ENCODE data around the gene AURKAIP1. TPM values are rescaled to one million over a fixed set of nuclear protein-coding genes. Genes with fewer than 3 reads are reported as not detected.

AURKAIP1 gene
- total and polyA plus RNA-seq, 8 donors = 36.9 to 127 (median 56.6) TPM

DNA sequence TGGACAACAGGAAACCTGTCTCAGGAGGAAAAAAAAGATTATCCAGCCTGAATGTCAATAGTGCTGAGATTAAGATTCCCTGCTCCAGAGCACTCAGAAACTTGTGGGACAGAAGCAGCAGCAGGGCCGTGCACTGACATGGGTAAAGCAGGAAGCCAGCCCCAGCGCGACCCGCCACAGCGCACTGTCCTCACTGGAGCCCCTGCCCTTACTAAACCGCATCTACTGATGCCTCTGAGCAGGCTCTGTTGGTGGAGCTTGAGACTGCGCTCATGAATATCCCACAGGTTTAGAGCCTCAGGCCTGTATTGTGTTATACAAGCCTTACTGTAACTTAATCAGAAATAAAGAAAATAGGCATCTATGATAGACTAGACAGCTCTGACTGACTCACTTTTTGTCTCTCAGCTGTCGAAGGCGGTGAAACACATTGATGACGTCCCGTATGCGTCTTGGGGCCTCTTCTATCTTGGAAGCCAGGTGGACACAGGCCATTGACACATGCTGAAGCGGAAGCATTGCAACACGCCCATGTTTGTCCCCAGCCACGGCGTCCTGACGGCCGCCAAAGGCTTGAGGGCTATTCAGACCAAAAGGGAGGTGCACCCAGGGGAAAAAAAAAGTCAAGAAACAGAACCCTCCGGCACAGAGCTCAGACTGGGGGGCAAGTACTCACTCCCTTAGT lies 23.0 kb upstream of the AURKAIP1 start:
- TF ChIP-seq, protein P1, sequence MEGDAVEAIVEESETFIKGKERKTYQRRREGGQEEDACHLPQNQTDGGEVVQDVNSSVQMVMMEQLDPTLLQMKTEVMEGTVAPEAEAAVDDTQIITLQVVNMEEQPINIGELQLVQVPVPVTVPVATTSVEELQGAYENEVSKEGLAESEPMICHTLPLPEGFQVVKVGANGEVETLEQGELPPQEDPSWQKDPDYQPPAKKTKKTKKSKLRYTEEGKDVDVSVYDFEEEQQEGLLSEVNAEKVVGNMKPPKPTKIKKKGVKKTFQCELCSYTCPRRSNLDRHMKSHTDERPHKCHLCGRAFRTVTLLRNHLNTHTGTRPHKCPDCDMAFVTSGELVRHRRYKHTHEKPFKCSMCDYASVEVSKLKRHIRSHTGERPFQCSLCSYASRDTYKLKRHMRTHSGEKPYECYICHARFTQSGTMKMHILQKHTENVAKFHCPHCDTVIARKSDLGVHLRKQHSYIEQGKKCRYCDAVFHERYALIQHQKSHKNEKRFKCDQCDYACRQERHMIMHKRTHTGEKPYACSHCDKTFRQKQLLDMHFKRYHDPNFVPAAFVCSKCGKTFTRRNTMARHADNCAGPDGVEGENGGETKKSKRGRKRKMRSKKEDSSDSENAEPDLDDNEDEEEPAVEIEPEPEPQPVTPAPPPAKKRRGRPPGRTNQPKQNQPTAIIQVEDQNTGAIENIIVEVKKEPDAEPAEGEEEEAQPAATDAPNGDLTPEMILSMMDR (IDR thresholded peaks at IDR 0.05) = no peak
- H3K36me3 ChIP-seq = peaks cover 7 to 77% of the 10 kb centered on the region in 2 donors
- intact Hi-C loops (cut with DNase I) = no loop called here

DNA sequence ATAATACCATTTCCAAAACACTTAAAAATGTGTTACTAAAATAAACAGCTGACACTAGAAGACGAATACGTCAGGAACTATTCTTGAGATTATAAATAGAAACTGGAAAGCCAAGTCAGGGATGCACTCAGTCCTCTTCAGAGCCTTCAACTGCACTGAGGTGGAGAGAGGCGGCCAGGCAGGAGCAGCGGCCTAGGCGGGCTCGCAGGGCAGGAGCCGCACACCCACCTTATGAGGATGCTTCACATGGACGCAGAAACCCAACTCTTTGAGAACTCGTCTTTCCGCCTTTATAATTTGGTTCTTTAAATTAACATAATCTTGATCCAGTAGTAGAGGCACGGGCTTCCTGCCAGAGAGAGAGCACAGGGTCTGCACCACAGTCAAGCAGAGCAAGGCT lies 20.2 kb upstream of the AURKAIP1 start:
- no peak for ATAC-seq
- intact Hi-C loops (cut with DNase I) = no loop called here
- Histone ChIP-seq H3K4me1 (peaks cover 14 to 45% of the 10 kb centered on the region in 2 donors), H3K27ac (no peak overlapping the region), H3K36me3 (peaks cover 9 to 80% of the 10 kb centered on the region in 2 donors), H3K27me3 (no peaks in the 10 kb centered on the region), H3K9me3 (no peaks in the 10 kb centered on the region), H3K4me3 (no peak overlapping the region)
- TF ChIP-seq, protein P1 (IDR thresholded peaks at IDR 0.05) = no peak
- peak in 1 of 4 donors; percentile 35 for DNase-seq

More for the DNA sequence above, 23.0 kb upstream of the AURKAIP1 start:
- Histone ChIP-seq H3K4me1 (peaks cover 16 to 49% of the 10 kb centered on the region in 2 donors), H3K27ac (peak overlapping the region in 1 of 2 donors; percentile 91), H3K9me3 (no peaks in the 10 kb centered on the region), H3K4me3 (peak overlapping the region; percentile 91 to 96), H3K27me3 (no peaks in the 10 kb centered on the region)
- ATAC-seq = no peak
- DNase-seq = peak in 1 of 4 donors; percentile 66

DNA sequence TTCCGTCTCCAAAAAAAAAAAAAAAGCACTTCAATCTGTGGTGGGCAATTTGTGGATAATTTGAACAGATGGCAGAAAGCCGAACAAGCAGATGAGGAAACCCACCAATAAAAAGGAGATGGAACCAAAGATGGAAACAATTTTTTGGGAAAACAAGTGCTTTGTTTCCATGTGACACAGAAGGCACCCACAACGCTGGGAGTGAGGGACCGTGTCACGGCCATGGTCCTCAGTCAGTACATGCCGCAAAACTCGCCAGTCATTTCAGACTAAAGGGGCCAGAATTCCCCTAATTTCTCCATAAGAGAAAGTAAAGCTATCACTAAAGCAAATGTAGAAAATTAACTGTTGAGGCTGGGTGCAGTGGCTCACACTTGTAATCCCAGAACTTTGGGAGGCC lies 19.1 kb upstream of the AURKAIP1 start:
- intact Hi-C loops (cut with DNase I) = no loop called here
- no peaks in the 10 kb centered on the region for H3K9me3 ChIP-seq
- ATAC-seq = no peak
- TF ChIP-seq, protein P1 (IDR thresholded peaks at IDR 0.05) = no peak
- DNase-seq = peak in 1 of 4 donors; percentile 12
- H3K27ac ChIP-seq = no peak overlapping the region
- H3K36me3 ChIP-seq = peaks cover 9 to 91% of the 10 kb centered on the region in 2 donors
- H3K4me3 ChIP-seq = no peak overlapping the region
- no peaks in the 10 kb centered on the region for H3K27me3 ChIP-seq
- peaks cover 10 to 46% of the 10 kb centered on the region in 2 donors for H3K4me1 ChIP-seq

DNA sequence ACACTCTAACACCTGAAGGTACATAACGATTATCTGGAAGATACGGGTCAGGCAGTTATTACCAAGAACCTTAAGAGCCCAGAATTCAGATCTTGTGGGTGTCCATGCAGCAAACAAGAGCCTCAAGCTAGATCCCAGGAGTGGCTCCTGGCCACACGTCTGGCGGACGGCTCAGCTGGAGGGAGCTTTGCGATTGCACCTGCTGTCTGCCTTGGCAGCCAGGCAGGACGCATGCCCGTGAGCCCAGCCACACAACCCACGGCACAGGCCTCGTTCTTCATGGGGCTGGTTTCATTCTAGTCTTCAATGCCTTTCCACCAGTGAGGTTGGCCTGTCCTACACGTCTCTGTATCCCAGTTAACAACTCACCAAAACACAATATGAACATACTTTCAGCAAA lies 18.4 kb upstream of the AURKAIP1 start:
- Histone ChIP-seq H3K36me3 (peaks cover 9 to 98% of the 10 kb centered on the region in 2 donors), H3K27me3 (no peaks in the 10 kb centered on the region), H3K4me1 (peaks cover 10 to 46% of the 10 kb centered on the region in 2 donors), H3K27ac (no peak overlapping the region), H3K9me3 (no peaks in the 10 kb centered on the region), H3K4me3 (no peak overlapping the region)
- TF ChIP-seq, protein P1 (IDR thresholded peaks at IDR 0.05) = no peak
- intact Hi-C loops (cut with DNase I) = no loop called here
- no peak for ATAC-seq
- peak in 1 of 4 donors; percentile 50 for DNase-seq

DNA sequence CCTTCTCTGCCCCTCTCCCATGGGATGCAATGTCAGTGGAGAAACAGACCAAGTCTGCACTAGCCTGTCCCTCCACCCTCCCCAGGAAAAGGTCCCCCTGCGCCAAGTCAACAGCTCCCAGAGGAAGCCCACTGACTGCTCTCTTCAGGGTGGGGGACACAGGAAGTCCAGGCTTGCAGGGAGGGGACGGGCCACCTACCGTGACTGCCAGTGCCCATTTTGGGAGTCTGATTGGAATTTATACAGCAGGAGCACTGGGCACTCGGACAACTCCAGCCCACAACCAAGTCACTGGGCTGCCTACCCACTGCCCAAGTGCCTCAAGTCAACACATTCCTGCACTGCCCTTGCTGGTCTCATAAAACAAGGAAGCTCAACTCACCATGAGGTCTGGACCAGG lies 18.0 kb upstream of the AURKAIP1 start:
- DNase-seq (peak in 1 of 4 donors; percentile 37), ATAC-seq (no peak)
- Histone ChIP-seq H3K27ac (no peak overlapping the region), H3K4me3 (no peak overlapping the region), H3K27me3 (no peaks in the 10 kb centered on the region), H3K36me3 (peaks cover 10 to 100% of the 10 kb centered on the region in 2 donors), H3K4me1 (peaks cover 7 to 42% of the 10 kb centered on the region in 2 donors), H3K9me3 (no peaks in the 10 kb centered on the region)
- TF ChIP-seq, protein P1 (IDR thresholded peaks at IDR 0.05) = no peak
- intact Hi-C loops (cut with DNase I) = no loop called here

Data from left lung (tissue), 10 donors.